Colonic mucosa (tissue), 4 donors: ENCODE measurements around the gene TUSC1. TPM values are rescaled to one million over a fixed set of nuclear protein-coding genes. Genes with fewer than 3 reads are reported as not detected.

Experiments
- DNase-seq: peaks from one replicate; pipeline ENCODE4 v3.0.0-alpha.2; 2020
- H3K27ac ChIP-seq: fragments of 200-600 bp; one replicate; pipeline ENCODE4 v1.8.0; 2021
- H3K27me3 ChIP-seq: fragments of 200-600 bp; one replicate; pipeline ENCODE4 v1.8.0; 2021
- H3K36me3 ChIP-seq: fragments of 200-600 bp; one replicate; pipeline ENCODE4 v1.8.0; 2021
- H3K4me1 ChIP-seq: fragments of 200-600 bp; one replicate; pipeline ENCODE4 v1.8.0; 2021; ENCODE audit warnings: mild to moderate bottlenecking
- H3K4me3 ChIP-seq: fragments of 200-600 bp; one replicate; pipeline ENCODE4 v1.8.0; 2021
- H3K9ac ChIP-seq, 2 donors: one replicate each; pipeline ENCODE4 v1.7.0; 2013; ENCODE audit warnings: control low read depth in 2 of 2, low read depth in 2 of 2, low read length in 2 of 2
- H3K9me3 ChIP-seq: fragments of 200-600 bp; one replicate; pipeline ENCODE4 v1.8.0; 2021
- CTCF ChIP-seq: fragments of 200-600 bp; IDR thresholded peaks from one replicate; pipeline ENCODE4 v1.8.0; 2022; ENCODE audit warnings: antibody characterized with exemption, mild to moderate bottlenecking
- intact Hi-C: fragments of 100-400 bp; cut with DNase I; formaldehyde crosslinking; loops from one replicate; pipeline ENCODE4 v1.14.1; 2022
- total RNA-seq, 2 donors: library from RNA; stranded (reverse); fragmentation: NEBNext Ultra II Directional in 1 of 2; extraction: Animal tissue kit (Norgen Biotek cat#: 25700) in 1 of 2; gene quantifications; one replicate each; pipeline ENCODE4 v1.2.1, GENCODE V29; 2021
- donor health status: healthy.
- donor health status: DM: no; HTN: no; CAD: no.
- donor health status: DM: no; HTN: no; CAD: no.

The TUSC1 gene
- 10 to 100 TPM; 12.3 to 12.5 TPM for total RNA-seq

DNA sequence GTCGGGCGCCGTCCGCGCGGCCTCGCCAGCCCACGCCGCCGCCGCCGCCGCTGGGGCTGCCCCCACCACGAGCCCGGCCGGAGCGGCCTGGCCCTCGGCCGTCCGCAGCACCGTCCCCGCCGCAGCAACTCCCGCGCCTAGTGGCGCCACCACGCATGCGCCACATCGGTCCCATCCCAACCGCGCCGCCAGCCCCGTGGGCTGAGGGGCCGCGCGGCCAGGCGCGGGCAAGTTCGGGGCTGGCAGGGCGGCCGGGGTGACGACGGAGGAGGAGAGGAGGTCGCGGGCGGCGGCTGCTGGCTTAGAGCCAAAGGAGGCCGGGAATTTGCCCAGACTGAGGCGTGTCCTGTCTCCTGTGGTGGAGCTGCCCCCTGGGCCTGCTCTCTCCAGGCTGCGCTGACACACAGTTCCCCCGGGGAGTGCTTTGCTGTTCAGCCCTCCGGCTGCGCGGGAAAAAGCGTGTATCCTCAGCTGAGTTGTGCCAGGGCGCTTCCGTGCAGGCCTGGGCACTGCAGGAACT, at the start of gene TUSC1:
Gene TUSC1, minus strand, starts transcription at position 298 of the 520 bp plus-strand sequence. Its CDS starts 132 bp downstream, at position 166.
- Histone ChIP-seq H3K4me3 (peak within 1 kb of the TSS; percentile 93), H3K27me3 (no peaks in the 10 kb centered on the region), H3K4me1 (no peaks in the 10 kb centered on the region), H3K9ac (peak within 1 kb of the TSS; percentile 78 to 90), H3K27ac (peak within 1 kb of the TSS; percentile 94), H3K36me3 (no peaks in the 10 kb centered on the region), H3K9me3 (no peaks in the 10 kb centered on the region)
- intact Hi-C loops, result no loop called here
- peak; percentile 88 for DNase-seq
- TF ChIP-seq CTCF, result no peak

DNA sequence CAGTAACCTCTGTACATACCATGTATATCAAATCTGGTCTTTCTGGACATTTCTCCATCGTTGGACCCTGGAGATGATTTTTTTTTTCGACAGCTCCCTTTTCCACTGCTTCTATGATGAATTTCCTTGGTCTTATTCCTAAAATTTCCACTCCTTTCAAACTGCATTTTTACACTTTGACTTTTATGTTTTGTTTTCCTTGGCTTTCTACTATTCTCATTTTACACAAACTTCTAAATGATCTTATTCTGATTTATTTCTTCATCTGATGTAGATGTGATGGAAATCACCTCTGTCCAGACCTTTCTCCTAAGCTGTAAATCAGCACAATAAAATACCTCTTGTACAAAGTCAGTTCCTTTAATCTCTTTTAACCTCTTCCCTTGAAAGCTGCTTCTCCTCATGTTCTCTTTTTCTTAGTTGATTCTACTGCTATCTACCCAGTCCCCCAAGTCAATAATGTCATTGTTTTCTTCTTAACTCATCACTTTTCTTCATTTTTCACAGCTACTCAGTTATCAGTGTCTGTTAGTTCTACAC, 48.7 kb upstream of the TUSC1 start:
- no peaks in the 10 kb centered on the region for H3K9me3 ChIP-seq
- TF ChIP-seq CTCF, result no peak
- no peak for DNase-seq
- no peak overlapping the region for H3K9ac ChIP-seq
- H3K27ac ChIP-seq, result no peak overlapping the region
- H3K4me3 ChIP-seq, result no peak overlapping the region
- H3K27me3 ChIP-seq, result no peaks in the 10 kb centered on the region
- intact Hi-C loops, result no loop called here
- H3K4me1 ChIP-seq, result no peaks in the 10 kb centered on the region
- H3K36me3 ChIP-seq, result no peaks in the 10 kb centered on the region

DNA sequence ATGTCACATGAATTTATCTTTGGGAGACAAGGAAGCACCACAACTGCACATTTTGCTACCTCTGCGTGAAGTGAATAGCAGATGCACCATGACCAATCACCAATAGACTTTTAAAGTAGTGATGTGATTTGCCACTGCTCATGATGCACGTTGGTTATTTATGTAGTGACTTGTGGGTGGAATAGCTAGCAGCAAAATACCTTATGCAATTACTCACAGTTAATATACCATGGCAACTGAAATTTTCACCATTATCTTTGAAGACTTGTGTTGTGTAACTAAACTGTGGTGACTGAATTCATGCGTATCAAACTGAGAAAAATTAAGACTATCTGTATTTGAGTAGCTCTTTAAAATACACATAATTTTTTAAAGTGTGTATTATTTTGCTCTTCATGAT, 46.2 kb upstream of the TUSC1 start:
- no peak overlapping the region for H3K4me3 ChIP-seq
- no peak overlapping the region for H3K9ac ChIP-seq
- no peak for DNase-seq
- H3K27me3 ChIP-seq, result no peaks in the 10 kb centered on the region
- no peak overlapping the region for H3K27ac ChIP-seq
- H3K4me1 ChIP-seq, result no peaks in the 10 kb centered on the region
- TF ChIP-seq CTCF, result no peak
- no peaks in the 10 kb centered on the region for H3K36me3 ChIP-seq
- no peaks in the 10 kb centered on the region for H3K9me3 ChIP-seq
- intact Hi-C loops, result no loop called here

GRCh38 chr9:25716220-25716872, 38.1 kb upstream of the TUSC1 start:
- peak; percentile 36 for TF ChIP-seq CTCF
- no peak overlapping the region for H3K27ac ChIP-seq
- H3K4me1 ChIP-seq, result no peaks in the 10 kb centered on the region
- H3K9ac ChIP-seq, result no peak overlapping the region
- no peak overlapping the region for H3K4me3 ChIP-seq
- DNase-seq, result peak; percentile 23
- no peaks in the 10 kb centered on the region for H3K9me3 ChIP-seq
- H3K27me3 ChIP-seq, result no peaks in the 10 kb centered on the region
- intact Hi-C loops, result no loop called here
- H3K36me3 ChIP-seq, result no peaks in the 10 kb centered on the region

DNA sequence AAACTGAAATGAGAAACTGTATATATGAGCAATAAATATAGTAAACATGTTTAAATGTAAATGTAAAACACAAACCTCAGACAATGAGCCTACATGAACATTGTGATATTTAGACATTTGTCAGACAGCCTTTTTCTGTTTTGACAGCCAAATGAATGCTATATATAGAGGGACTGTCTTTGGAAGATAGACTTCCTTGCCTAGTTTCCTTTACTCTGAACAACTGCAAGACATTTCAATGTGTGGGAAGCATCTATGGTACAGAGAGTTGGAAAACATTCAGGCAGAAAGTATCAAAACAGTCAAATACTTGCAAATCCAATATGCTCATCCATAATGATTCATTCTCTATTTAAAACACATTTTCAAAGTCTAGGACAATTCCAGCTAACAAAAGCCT, 31.7 kb upstream of the TUSC1 start:
- Histone ChIP-seq H3K27ac (no peak overlapping the region), H3K27me3 (no peaks in the 10 kb centered on the region), H3K4me1 (no peaks in the 10 kb centered on the region), H3K4me3 (no peak overlapping the region), H3K36me3 (no peaks in the 10 kb centered on the region), H3K9ac (no peak overlapping the region), H3K9me3 (no peaks in the 10 kb centered on the region)
- intact Hi-C loops, result no loop called here
- no peak for TF ChIP-seq CTCF
- DNase-seq, result no peak
